Adrenal gland (tissue), 12 donors: ENCODE measurements around the gene GMDS. TPM values are rescaled to one million over a fixed set of nuclear protein-coding genes. Genes with fewer than 3 reads are reported as not detected.
A peak's percentile ranks its signal among the peaks of the same experiment; 100 is the strongest.

ENCODE experiments used
- DNase-seq, 7 donors: peaks; one replicate each; pipeline ENCODE4 v3.0.0-alpha.2; 2019 to 2020
- H3K27ac ChIP-seq, 5 donors: fragments of 200-600 bp; sonication (generic) in 4 of 5; 1 replicate in 3 of 5; 2 replicates in 2 of 5; pipeline versions ENCODE4 v1.5.1 to v1.8.0; 2016 to 2020; ENCODE audit warnings: mild to moderate bottlenecking in 1 of 5
- H3K27me3 ChIP-seq: fragments of 200-600 bp; 2 replicates; pipeline ENCODE4 v1.8.0; 2021
- H3K36me3 ChIP-seq, 2 donors: fragments of 200-600 bp; replicated peaks in 1 of 2; 1 replicate in 1 of 2; 2 replicates in 1 of 2; pipeline versions ENCODE4 v1.5.1 to v1.8.0; 2018 to 2022
- H3K4me1 ChIP-seq, 2 donors: fragments of 200-600 bp; replicated peaks in 1 of 2; 1 replicate in 1 of 2; 2 replicates in 1 of 2; pipeline versions ENCODE4 v1.5.1 to v1.8.0; 2018 to 2021
- H3K4me3 ChIP-seq, 4 donors: fragments of 200-600 bp; sonication (generic) in 3 of 4; one replicate each; pipeline ENCODE4 v1.5.1; 2016 to 2018
- H3K9me3 ChIP-seq, 3 donors: fragments of 200-600 bp; sonication (generic) in 1 of 3; replicated peaks in 1 of 3; 1 replicate in 2 of 3; 2 replicates in 1 of 3; pipeline versions ENCODE4 v1.5.1 to v1.8.0; 2016 to 2021
- POLR2A ChIP-seq, 2 donors: fragments of 450-650 bp; IDR thresholded peaks; one replicate each; pipeline ENCODE4 v1.6.1; 2017; ENCODE audit warnings: antibody characterized with exemption in 2 of 2, mild to moderate bottlenecking in 2 of 2, moderate library complexity in 1 of 2
- WGBS, 4 donors: extraction: QIAGEN DNeasy Blood & Tissue Kit in 2 of 4; methylation state at CpG; one replicate each; pipeline versions ENCODE4 v1.1.5 to v1.1.7; 2013 to 2017; 5-methylcytosine and 5-hydroxymethylcytosine counted together
- intact Hi-C, 2 donors: fragments of 100-400 bp; cut with DNase I; formaldehyde crosslinking; loops; one replicate each; pipeline versions ENCODE4 v1.14.1 to v1.15.0; 2022 to 2023
- polyA plus RNA-seq, 3 donors: library from polyadenylated mRNA; stranded (reverse); fragments of 200-250 nt in 2 of 3; fragments of 350-450 nt in 1 of 3; fragmentation: Illumina TruSeq in 1 of 3; extraction: RNeasy Lipid Tissue Mini Kit (QIAGEN cat#74804) in 1 of 3; gene quantifications; one replicate each; pipeline ENCODE4 v1.2.3, GENCODE V29; 2013 to 2014
- total RNA-seq, 9 donors: library from RNA; depleted of rRNA in 4 of 9; stranded (reverse); fragments of >200 nt in 4 of 9; fragments of 120-200 nt in 1 of 9; fragmentation: NEBNext Ultra II Directional in 1 of 9; extraction: Animal tissue kit (Norgen Biotek cat#: 25700) in 1 of 9; gene quantifications; one replicate each; pipeline versions ENCODE4 v1.1.0 to v1.2.4, GENCODE V29; 2013 to 2023
- TF ChIP-seq, protein P1 (sequence below), 6 experiments: fragments of 450-650 bp in 4 of 6; fragments of 200-600 bp in 2 of 6; sonication (generic) in 1 of 6; IDR thresholded peaks; 1 replicate in 5 of 6; 2 replicates in 1 of 6; pipeline versions ENCODE4 v1.5.1 to v1.8.0; 2016 to 2021; ENCODE audit warnings: antibody characterized with exemption in 6 of 6, mild to moderate bottlenecking in 2 of 6, moderate library complexity in 1 of 6
- donor health status: healthy with polysubstance abuse.
- donor health status: Bipolar disorder and iron deficiency.
- donor health status: DM: yes; HTN: yes; CAD: no.
- donor health status: DM: no; HTN: no; CAD: no.
- donor health status: DM: no; HTN: no; CAD: no.
- donor health status: DM: yes; HTN: yes; CAD: no.

GMDS gene
- total and polyA plus RNA-seq, 12 donors = 8.5 to 39.2 (median 15.2) TPM

- no peak for TF ChIP-seq POLR2A (IDR thresholded peaks at IDR 0.05)
- TF ChIP-seq, protein P1, sequence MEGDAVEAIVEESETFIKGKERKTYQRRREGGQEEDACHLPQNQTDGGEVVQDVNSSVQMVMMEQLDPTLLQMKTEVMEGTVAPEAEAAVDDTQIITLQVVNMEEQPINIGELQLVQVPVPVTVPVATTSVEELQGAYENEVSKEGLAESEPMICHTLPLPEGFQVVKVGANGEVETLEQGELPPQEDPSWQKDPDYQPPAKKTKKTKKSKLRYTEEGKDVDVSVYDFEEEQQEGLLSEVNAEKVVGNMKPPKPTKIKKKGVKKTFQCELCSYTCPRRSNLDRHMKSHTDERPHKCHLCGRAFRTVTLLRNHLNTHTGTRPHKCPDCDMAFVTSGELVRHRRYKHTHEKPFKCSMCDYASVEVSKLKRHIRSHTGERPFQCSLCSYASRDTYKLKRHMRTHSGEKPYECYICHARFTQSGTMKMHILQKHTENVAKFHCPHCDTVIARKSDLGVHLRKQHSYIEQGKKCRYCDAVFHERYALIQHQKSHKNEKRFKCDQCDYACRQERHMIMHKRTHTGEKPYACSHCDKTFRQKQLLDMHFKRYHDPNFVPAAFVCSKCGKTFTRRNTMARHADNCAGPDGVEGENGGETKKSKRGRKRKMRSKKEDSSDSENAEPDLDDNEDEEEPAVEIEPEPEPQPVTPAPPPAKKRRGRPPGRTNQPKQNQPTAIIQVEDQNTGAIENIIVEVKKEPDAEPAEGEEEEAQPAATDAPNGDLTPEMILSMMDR (IDR thresholded peaks at IDR 0.05) = no peak
- intact Hi-C loops = no loop called here
- no peak overlapping the region for H3K4me3 ChIP-seq
These were observed 611.3 kb downstream of the GMDS start for GRCh38 chr6:1634081-1634480.

GRCh38 chr6:1633366-1634021 is 611.9 kb downstream of the GMDS start:
- DNase-seq = peak in 1 of 7 donors; percentile 28
- intact Hi-C loops = no loop called here
- WGBS, 4 donors = 91 to 96% (median 93%) methylated on average over 13 to 16 of the region's 16 CpGs
- H3K4me3 ChIP-seq = no peak overlapping the region
- no peaks in the 10 kb centered on the region for H3K4me1 ChIP-seq
- no peaks in the 10 kb centered on the region for H3K27me3 ChIP-seq
- TF ChIP-seq, protein P1 (IDR thresholded peaks at IDR 0.05) = no peak
- no peak for TF ChIP-seq POLR2A (IDR thresholded peaks at IDR 0.05)
- H3K27ac ChIP-seq = no peak overlapping the region
- no peaks in the 10 kb centered on the region for H3K36me3 ChIP-seq
- no peaks in the 10 kb centered on the region for H3K9me3 ChIP-seq

More at GRCh38 chr6:1634081-1634480, 611.3 kb downstream of the GMDS start:
- H3K27me3 ChIP-seq = no peaks in the 10 kb centered on the region
- H3K4me1 ChIP-seq = no peaks in the 10 kb centered on the region
- H3K9me3 ChIP-seq = no peaks in the 10 kb centered on the region
- 88 to 100% (median 95%) methylated on average over 1 to 4 of the region's 4 CpGs for WGBS, 4 donors
- no peak overlapping the region for H3K27ac ChIP-seq
- no peak for DNase-seq
- no peaks in the 10 kb centered on the region for H3K36me3 ChIP-seq

DNA sequence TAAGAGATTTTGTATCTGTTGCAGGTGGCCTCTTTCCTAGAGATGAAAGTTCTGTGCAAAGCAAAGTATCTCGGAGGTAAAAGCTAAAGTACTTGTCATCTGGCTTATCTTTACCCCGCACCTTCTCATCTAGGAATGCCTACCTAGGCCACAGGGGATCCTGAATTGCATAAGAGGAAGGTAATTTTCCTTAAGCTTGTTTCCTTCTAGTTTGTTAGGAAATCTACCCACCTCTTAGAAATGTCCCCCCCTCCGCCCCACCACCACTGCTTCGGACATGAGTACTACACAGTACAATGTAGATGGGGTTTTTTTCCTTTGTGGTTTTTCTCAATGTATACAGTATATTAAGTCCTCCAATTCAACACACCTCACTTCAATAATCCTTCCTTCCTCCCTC is 614.2 kb downstream of the GMDS start:
- intact Hi-C loops = no loop called here
- no peaks in the 10 kb centered on the region for H3K36me3 ChIP-seq
- no peak for DNase-seq
- WGBS, 4 donors = 94 to 99% (median 97%) methylated on average over 4 of the region's 4 CpGs
- H3K4me3 ChIP-seq = no peak overlapping the region
- no peaks in the 10 kb centered on the region for H3K4me1 ChIP-seq
- no peaks in the 10 kb centered on the region for H3K27me3 ChIP-seq
- no peak overlapping the region for H3K27ac ChIP-seq
- no peaks in the 10 kb centered on the region for H3K9me3 ChIP-seq
- TF ChIP-seq, protein P1 (IDR thresholded peaks at IDR 0.05) = no peak
- TF ChIP-seq POLR2A (IDR thresholded peaks at IDR 0.05) = no peak

- no peaks in the 10 kb centered on the region for H3K9me3 ChIP-seq
- WGBS, 4 donors = 73 to 83% (median 76%) methylated on average over 11 of the region's 11 CpGs
- H3K27ac ChIP-seq = no peak overlapping the region
- H3K36me3 ChIP-seq = no peaks in the 10 kb centered on the region
- DNase-seq = peak in 1 of 7 donors; percentile 49
- intact Hi-C loops = no loop called here
- no peak overlapping the region for H3K4me3 ChIP-seq
- no peaks in the 10 kb centered on the region for H3K4me1 ChIP-seq
- no peaks in the 10 kb centered on the region for H3K27me3 ChIP-seq
- TF ChIP-seq POLR2A (IDR thresholded peaks at IDR 0.05) = no peak
- TF ChIP-seq, protein P1 (IDR thresholded peaks at IDR 0.05) = no peak
These were observed 614.6 kb downstream of the GMDS start for GRCh38 chr6:1630771-1631217.
